Testis (tissue), 2 donors: ENCODE results near the gene EHHADH.

Experiments
- CTCF ChIP-seq, 3 experiments: fragments of 450-650 bp in 2 of 3; fragments of 200-600 bp in 1 of 3; sonication (generic) in 1 of 3; IDR thresholded peaks; one replicate each; pipeline ENCODE4 v1.5.1; 2016 to 2019; ENCODE audit warnings: antibody characterized with exemption in 3 of 3, mild to moderate bottlenecking in 2 of 3, moderate library complexity in 1 of 3
- POLR2A ChIP-seq: fragments of 450-650 bp; IDR thresholded peaks from one replicate; pipeline ENCODE4 v1.6.1; 2017; ENCODE audit warnings: antibody characterized with exemption, mild to moderate bottlenecking, moderate library complexity

GRCh38 chr3:185221203-185221602, 32.6 kb downstream of the EHHADH start:
- TF ChIP-seq POLR2A = no peak
- TF ChIP-seq CTCF (IDR thresholded peaks at IDR 0.05) = no peak
